Ovary (tissue), 9 donors: ENCODE data around the gene C17orf114. TPM values are rescaled to one million over a fixed set of nuclear protein-coding genes. Genes with fewer than 3 reads are reported as not detected.

Experiments used
- DNase-seq, 5 donors: peaks; one replicate each; pipeline ENCODE4 v3.0.0-alpha.2; 2019 to 2020
- H3K27ac ChIP-seq, 2 donors: fragments of 200-600 bp; one replicate each; pipeline versions ENCODE4 v1.5.1 to v1.8.0; 2019 to 2022
- H3K27me3 ChIP-seq: fragments of 200-600 bp; one replicate; pipeline ENCODE4 v1.8.0; 2022
- H3K36me3 ChIP-seq: fragments of 200-600 bp; sonication (generic); one replicate; pipeline ENCODE4 v1.5.1; 2019
- H3K4me1 ChIP-seq: one replicate; pipeline ENCODE4 v1.8.1; 2013; ENCODE audit warnings: mild to moderate bottlenecking, moderate library complexity; ENCODE audit not compliant: insufficient read depth
- H3K4me3 ChIP-seq: fragments of 200-600 bp; sonication (generic); one replicate; pipeline ENCODE4 v1.5.1; 2017
- H3K9me3 ChIP-seq, 2 donors: fragments of 200-600 bp in 1 of 2; sonication (generic) in 1 of 2; one replicate each; pipeline versions ENCODE4 v1.5.1 to v1.8.1; 2013 to 2019; ENCODE audit warnings: mild to moderate bottlenecking in 1 of 2, moderate library complexity in 1 of 2
- CTCF ChIP-seq, 3 donors: fragments of 450-650 bp in 2 of 3; fragments of 200-600 bp in 1 of 3; IDR thresholded peaks; one replicate each; pipeline versions ENCODE4 v1.5.1 to v1.8.0; 2016 to 2022; ENCODE audit warnings: antibody characterized with exemption in 3 of 3, mild to moderate bottlenecking in 1 of 3
- EP300 ChIP-seq: sonication (generic); formaldehyde crosslinking; IDR thresholded peaks from one replicate; pipeline ENCODE4 v1.6.1; 2017; ENCODE audit warnings: antibody characterized with exemption
- POLR2A ChIP-seq: fragments of 450-650 bp; IDR thresholded peaks from one replicate; pipeline ENCODE4 v1.6.1; 2017; ENCODE audit warnings: antibody characterized with exemption, mild to moderate bottlenecking, moderate library complexity
- WGBS, 3 donors: extraction: QIAGEN DNeasy Blood & Tissue Kit in 1 of 3; methylation state at CpG; one replicate each; pipeline versions ENCODE4 v1.1.5 to v1.1.7; 2013 to 2017; 5-methylcytosine and 5-hydroxymethylcytosine counted together
- intact Hi-C, 4 donors: fragments of 100-400 bp; cut with DNase I; formaldehyde crosslinking; loops; one replicate each; pipeline versions ENCODE4 v1.11.0 to v1.15.1; 2022 to 2023
- polyA plus RNA-seq, 2 donors: library from polyadenylated mRNA; stranded (reverse); fragments of 200-250 nt in 1 of 2; fragments of 350-450 nt in 1 of 2; fragmentation: Illumina TruSeq in 1 of 2; extraction: RNeasy Lipid Tissue Mini Kit (QIAGEN cat#74804) in 1 of 2; gene quantifications; one replicate each; pipeline ENCODE4 v1.2.3, GENCODE V29; 2013 to 2014
- total RNA-seq, 7 donors: library from RNA; depleted of rRNA in 2 of 7; stranded (reverse); fragments of >200 nt in 2 of 7; fragmentation: NEBNext Ultra II Directional in 3 of 7; extraction: Animal tissue kit (Norgen Biotek cat#: 25700) in 3 of 7; gene quantifications; one replicate each; pipeline versions ENCODE4 v1.1.0 to v1.2.4, GENCODE V29; 2016 to 2023
- donor health status: DM: no; HTN: no; CAD: no; lungs with moderate emphysema.
- donor health status: DM: no; HTN: no; CAD: no.
- donor health status: Bipolar disorder and iron deficiency.
- donor health status: DM: yes; HTN: yes; CAD: no.
- donor health status: DM: no; HTN: no; CAD: no.
- donor health status: DM: yes; HTN: yes; CAD: no.

C17orf114 gene

GRCh38 chr17:4753392-4753791 is 48.7 kb downstream of the C17orf114 start:
- Histone ChIP-seq H3K4me3 (no peak overlapping the region), H3K9me3 (no peaks in the 10 kb centered on the region), H3K36me3 (no peaks in the 10 kb centered on the region), H3K27ac (no peak overlapping the region), H3K4me1 (no peaks in the 10 kb centered on the region), H3K27me3 (no peaks in the 10 kb centered on the region)
- WGBS, 3 donors: 70 to 75% (median 75%) methylated on average over 1 of the region's 1 CpG
- TF ChIP-seq CTCF (IDR thresholded peaks at IDR 0.05): no peak
- TF ChIP-seq POLR2A: no peak
- TF ChIP-seq EP300: no peak
- intact Hi-C loops: no loop called here
- no peak for DNase-seq

- H3K27me3 ChIP-seq: no peaks in the 10 kb centered on the region
- H3K4me3 ChIP-seq: no peak overlapping the region
- intact Hi-C loops: no loop called here
- DNase-seq: no peak
- WGBS, 3 donors: 65 to 71% (median 69%) methylated on average over 5 of the region's 5 CpGs
- H3K4me1 ChIP-seq: no peaks in the 10 kb centered on the region
- no peak overlapping the region for H3K27ac ChIP-seq
- TF ChIP-seq CTCF (IDR thresholded peaks at IDR 0.05) (no peak), POLR2A (no peak), EP300 (no peak)
- no peaks in the 10 kb centered on the region for H3K36me3 ChIP-seq
- no peaks in the 10 kb centered on the region for H3K9me3 ChIP-seq
These were observed 50.2 kb downstream of the C17orf114 start for GRCh38 chr17:4751932-4752331.

Other genes starting within 250 kb of the C17orf114 start
- 10 to 100 TPM; 18.5 to 71.4 (median 46.4) TPM for gene MYBBP1A, start 246.9 kb downstream of the C17orf114 start, total RNA-seq
- 10 to 100 TPM; 12.7 to 24.3 TPM for gene MYBBP1A, start 246.9 kb downstream of the C17orf114 start, polyA plus RNA-seq
- 10 to 100 TPM in 1 of 7 donors, 1 to 10 TPM in 4, under 1 TPM in 2; 0.58 to 31.5 (median 1.5) TPM for gene GGT6, start 241.8 kb downstream of the C17orf114 start, total RNA-seq
- under 1 TPM; 0.08 to 0.36 TPM for gene GGT6, start 241.8 kb downstream of the C17orf114 start, polyA plus RNA-seq
- gene SMTNL2, start 217.8 kb downstream of the C17orf114 start, total RNA-seq: 10 to 100 TPM in 5 of 7 donors, 1 to 10 TPM in 2; 3.7 to 34.3 (median 17.8) TPM
- gene SMTNL2, start 217.8 kb downstream of the C17orf114 start, polyA plus RNA-seq: 1 to 10 TPM; 4.7 to 4.8 TPM
- 1 to 10 TPM in 2 of 7 donors, under 1 TPM in 2, not detected in 3; 0.07 to 4.1 (median 1.4) TPM for gene ALOX15, start 160.7 kb downstream of the C17orf114 start, total RNA-seq
- under 1 TPM; 0.17 to 0.58 TPM for gene ALOX15, start 160.7 kb downstream of the C17orf114 start, polyA plus RNA-seq
- gene PELP1, start 98.2 kb downstream of the C17orf114 start, total RNA-seq: 10 to 100 TPM; 19.2 to 75.0 (median 63.1) TPM
- gene PELP1, start 98.2 kb downstream of the C17orf114 start, polyA plus RNA-seq: 10 to 100 TPM; 13.5 to 25.6 TPM
- 10 to 100 TPM; 13.4 to 38.2 (median 30.6) TPM for gene ARRB2, start 91.7 kb downstream of the C17orf114 start, total RNA-seq
- 10 to 100 TPM; 16.4 to 40.6 TPM for gene ARRB2, start 91.7 kb downstream of the C17orf114 start, polyA plus RNA-seq
- gene MED11, start 70.9 kb downstream of the C17orf114 start, total RNA-seq: 10 to 100 TPM; 10.7 to 21.8 (median 15.4) TPM
- 10 to 100 TPM; 18.0 TPM for gene MED11, start 70.9 kb downstream of the C17orf114 start, polyA plus RNA-seq
- gene ZMYND15, start 62.5 kb downstream of the C17orf114 start, total RNA-seq: 1 to 10 TPM in 3 of 7 donors, under 1 TPM in 4; 0.36 to 1.4 (median 0.99) TPM
- under 1 TPM; 0.33 to 0.57 TPM for gene ZMYND15, start 62.5 kb downstream of the C17orf114 start, polyA plus RNA-seq
- 10 to 100 TPM in 6 of 7 donors, 1 to 10 TPM in 1; 5.8 to 30.7 (median 16.8) TPM for gene CXCL16, start 62.4 kb downstream of the C17orf114 start, total RNA-seq
- 10 to 100 TPM in 1 of 2 donors, 1 to 10 TPM in 1; 7.6 to 41.6 TPM for gene CXCL16, start 62.4 kb downstream of the C17orf114 start, polyA plus RNA-seq
- gene TM4SF5, start 30.4 kb downstream of the C17orf114 start, total RNA-seq: under 1 TPM in 2 of 7 donors, not detected in 5; 0.31 to 0.83 TPM
- gene TM4SF5, start 30.4 kb downstream of the C17orf114 start, polyA plus RNA-seq: not detected
- gene VMO1, start 16.0 kb downstream of the C17orf114 start, total RNA-seq: 1 to 10 TPM in 5 of 7 donors, under 1 TPM in 2; 0.69 to 3.5 (median 1.3) TPM
- gene VMO1, start 16.0 kb downstream of the C17orf114 start, polyA plus RNA-seq: 1 to 10 TPM in 1 of 2 donors, not detected in 1; 1.1 TPM
- not detected for gene GLTPD2, start 13.4 kb downstream of the C17orf114 start, total RNA-seq
- gene GLTPD2, start 13.4 kb downstream of the C17orf114 start, polyA plus RNA-seq: not detected
- gene PSMB6, start 6.2 kb downstream of the C17orf114 start, total RNA-seq: 100 to 1,000 TPM in 1 of 7 donors, 10 to 100 TPM in 6; 74.6 to 123 (median 87.9) TPM
- gene PSMB6, start 6.2 kb downstream of the C17orf114 start, polyA plus RNA-seq: 100 to 1,000 TPM in 1 of 2 donors, 10 to 100 TPM in 1; 87.8 to 111 TPM
- gene PLD2, start 4.8 kb upstream of the C17orf114 start, total RNA-seq: 10 to 100 TPM; 16.2 to 53.3 (median 42.7) TPM
- 10 to 100 TPM; 20.3 to 31.4 TPM for gene PLD2, start 4.8 kb upstream of the C17orf114 start, polyA plus RNA-seq
- gene MINK1, start 31.0 kb upstream of the C17orf114 start, total RNA-seq: 100 to 1,000 TPM in 4 of 7 donors, 10 to 100 TPM in 3; 37.6 to 177 (median 108) TPM
- 10 to 100 TPM; 66.4 to 71.9 TPM for gene MINK1, start 31.0 kb upstream of the C17orf114 start, polyA plus RNA-seq
- gene C17orf107, start 97.2 kb upstream of the C17orf114 start, total RNA-seq: 10 to 100 TPM in 2 of 7 donors, 1 to 10 TPM in 5; 6.0 to 11.8 (median 8.6) TPM
- 1 to 10 TPM; 1.1 to 4.4 TPM for gene C17orf107, start 97.2 kb upstream of the C17orf114 start, polyA plus RNA-seq
- 1 to 10 TPM in 4 of 7 donors, under 1 TPM in 3; 0.34 to 1.4 (median 1.0) TPM for gene CHRNE, start 100.8 kb upstream of the C17orf114 start, total RNA-seq
- 1 to 10 TPM in 1 of 2 donors, under 1 TPM in 1; 0.53 to 1.1 TPM for gene CHRNE, start 100.8 kb upstream of the C17orf114 start, polyA plus RNA-seq
- under 1 TPM in 1 of 7 donors, not detected in 6; 0.10 TPM for gene GP1BA, start 129.9 kb upstream of the C17orf114 start, total RNA-seq
- under 1 TPM in 1 of 2 donors, not detected in 1; 0.04 TPM for gene GP1BA, start 129.9 kb upstream of the C17orf114 start, polyA plus RNA-seq
- 10 to 100 TPM; 18.7 to 55.4 (median 42.3) TPM for gene SLC25A11, start 137.7 kb upstream of the C17orf114 start, total RNA-seq
- gene SLC25A11, start 137.7 kb upstream of the C17orf114 start, polyA plus RNA-seq: 10 to 100 TPM; 12.7 to 44.1 TPM
- 10 to 100 TPM; 22.7 to 89.6 (median 78.1) TPM for gene RNF167, start 137.9 kb upstream of the C17orf114 start, total RNA-seq
- gene RNF167, start 137.9 kb upstream of the C17orf114 start, polyA plus RNA-seq: 100 to 1,000 TPM in 1 of 2 donors, 10 to 100 TPM in 1; 91.8 to 221 TPM
- 100 to 1,000 TPM; 201 to 415 (median 323) TPM for gene PFN1, start 146.2 kb upstream of the C17orf114 start, total RNA-seq
- gene PFN1, start 146.2 kb upstream of the C17orf114 start, polyA plus RNA-seq: 100 to 1,000 TPM; 254 to 542 TPM
- gene ENO3, start 148.8 kb upstream of the C17orf114 start, total RNA-seq: 1 to 10 TPM; 2.5 to 6.1 (median 4.1) TPM
- 1 to 10 TPM; 1.8 to 5.0 TPM for gene ENO3, start 148.8 kb upstream of the C17orf114 start, polyA plus RNA-seq
- 10 to 100 TPM; 30.4 to 55.2 (median 38.6) TPM for gene SPAG7, start 165.5 kb upstream of the C17orf114 start, total RNA-seq
- 10 to 100 TPM; 31.7 to 60.6 TPM for gene SPAG7, start 165.5 kb upstream of the C17orf114 start, polyA plus RNA-seq
- gene CAMTA2, start 185.3 kb upstream of the C17orf114 start, total RNA-seq: 10 to 100 TPM; 10.2 to 71.2 (median 35.7) TPM
- gene CAMTA2, start 185.3 kb upstream of the C17orf114 start, polyA plus RNA-seq: 10 to 100 TPM; 21.6 to 33.0 TPM
- 1 to 10 TPM in 6 of 7 donors, under 1 TPM in 1; 0.95 to 5.0 (median 1.9) TPM for gene INCA1, start 195.2 kb upstream of the C17orf114 start, total RNA-seq
- 1 to 10 TPM; 1.5 to 2.8 TPM for gene INCA1, start 195.2 kb upstream of the C17orf114 start, polyA plus RNA-seq
- 100 to 1,000 TPM in 4 of 7 donors, 10 to 100 TPM in 3; 17.5 to 129 (median 105) TPM for gene KIF1C, start 195.6 kb upstream of the C17orf114 start, total RNA-seq
- gene KIF1C, start 195.6 kb upstream of the C17orf114 start, polyA plus RNA-seq: 10 to 100 TPM; 31.5 to 60.1 TPM
- 1 to 10 TPM in 1 of 7 donors, under 1 TPM in 3, not detected in 3; 0.08 to 1.0 (median 0.19) TPM for gene SLC52A1, start 233.1 kb upstream of the C17orf114 start, total RNA-seq
- gene SLC52A1, start 233.1 kb upstream of the C17orf114 start, polyA plus RNA-seq: not detected